DND-41 (cell line): ENCODE measurements around the gene CCDC82.

Experiments used
- CTCF ChIP-seq: IDR thresholded peaks from 2 replicates; pipeline ENCODE4 v1.5.1; 2012; ENCODE audit warnings: borderline replicate concordance, low read length, moderate library complexity, mild to moderate bottlenecking; ENCODE audit not compliant: poor library complexity, severe bottlenecking; ENCODE audit errors: extremely low read depth
- EZH2 ChIP-seq: IDR thresholded peaks from 3 replicates; pipeline ENCODE4 v1.6.1; 2012; ENCODE audit warnings: borderline replicate concordance, low read depth, mild to moderate bottlenecking, moderate library complexity, low read length, inconsistent platforms; ENCODE audit not compliant: severe bottlenecking

GRCh38 chr11:96400697-96401096, 11.0 kb upstream of the CCDC82 start:
- TF ChIP-seq CTCF (no peak), EZH2 (no peak)
